Smooth muscle cell (in vitro differentiated cells): ENCODE measurements around the gene C1orf35. TPM values are rescaled to one million over a fixed set of nuclear protein-coding genes. Genes with fewer than 3 reads are reported as not detected.

ENCODE experiments used
- DNase-seq: peaks from one replicate; lab custom pipeline; 2025; ENCODE audit not compliant: unreplicated experiment; lab: John Stamatoyannopoulos, UW
- H2AFZ ChIP-seq: fragments of 200-600 bp; sonication (generic); 2 replicates; pipeline ENCODE4 v1.6.0; 2016; ENCODE audit warnings: antibody characterized with exemption, low read depth, mild to moderate bottlenecking
- H3F3A ChIP-seq: fragments of 200-600 bp; sonication (generic); 2 replicates; pipeline ENCODE4 v1.6.0; 2017; ENCODE audit warnings: antibody characterized with exemption, low read depth
- H3K27ac ChIP-seq: fragments of 200-600 bp; sonication (generic); 2 replicates; pipeline ENCODE4 v1.5.1; 2016; ENCODE audit warnings: low read depth, mild to moderate bottlenecking
- H3K27me3 ChIP-seq: fragments of 200-600 bp; sonication (generic); 2 replicates; pipeline ENCODE4 v1.6.1; 2016; ENCODE audit warnings: low read depth, mild to moderate bottlenecking
- H3K36me3 ChIP-seq: fragments of 200-600 bp; sonication (generic); 2 replicates; pipeline ENCODE4 v1.5.1; 2016; ENCODE audit warnings: low read depth
- H3K4me1 ChIP-seq: fragments of 200-600 bp; sonication (generic); 2 replicates; pipeline ENCODE4 v1.5.1; 2016; ENCODE audit warnings: low read depth
- H3K4me2 ChIP-seq: fragments of 200-600 bp; sonication (generic); 2 replicates; pipeline ENCODE4 v1.6.0; 2016; ENCODE audit warnings: mild to moderate bottlenecking
- H3K4me3 ChIP-seq: fragments of 200-600 bp; sonication (generic); 2 replicates; pipeline ENCODE4 v1.5.1; 2016; ENCODE audit warnings: mild to moderate bottlenecking
- H3K79me2 ChIP-seq: fragments of 200-600 bp; sonication (generic); 2 replicates; pipeline ENCODE4 v1.6.0; 2016; ENCODE audit warnings: low read depth, mild to moderate bottlenecking
- H3K9ac ChIP-seq: fragments of 200-600 bp; sonication (generic); 2 replicates; pipeline ENCODE4 v1.6.0; 2016; ENCODE audit warnings: low read depth
- H3K9me3 ChIP-seq: fragments of 200-600 bp; sonication (generic); replicated peaks from 2 replicates; pipeline ENCODE4 v1.5.1; 2016; ENCODE audit warnings: low read depth
- H4K20me1 ChIP-seq: fragments of 200-600 bp; sonication (generic); 2 replicates; pipeline ENCODE4 v1.6.0; 2016; ENCODE audit warnings: low read depth
- CTCF ChIP-seq: fragments of 200-600 bp; sonication (generic); IDR thresholded peaks from 2 replicates; pipeline ENCODE4 v1.5.1; 2017; ENCODE audit warnings: borderline replicate concordance, mild to moderate bottlenecking, antibody characterized with exemption; ENCODE audit not compliant: insufficient read depth, poor library complexity, severe bottlenecking
- WGBS: methylation state at CpG from one replicate; pipeline ENCODE4 v1.1.7; 2016; ENCODE audit warnings: low lambda C conversion rate; 5-methylcytosine and 5-hydroxymethylcytosine counted together
- polyA plus RNA-seq: library from polyadenylated mRNA; unstranded; fragments of >200 nt; fragmentation: Nextera tagmentation; extraction: Ambion mirVana; gene quantifications from 2 replicates; pipeline ENCODE4 v1.2.1, GENCODE V29; 2016
- total RNA-seq: library from RNA; depleted of rRNA; stranded (reverse); fragments of >200 nt; gene quantifications from 2 replicates; pipeline ENCODE4 v1.2.3, GENCODE V29; 2014

Gene C1orf35
- total and polyA plus RNA-seq, 2 experiments from 2014 or later, result 7.6 to 18.7 TPM

GRCh38 chr1:228151180-228151925 is 48.2 kb upstream of the C1orf35 start:
- Histone ChIP-seq H2AFZ (no peak overlapping the region), H3K27ac (no peak overlapping the region), H3K27me3 (no peaks in the 10 kb centered on the region), H3K4me1 (peaks cover 8% of the 10 kb centered on the region), H3K4me3 (no peak overlapping the region), H4K20me1 (peaks cover 45% of the 10 kb centered on the region), H3K79me2 (no peaks in the 10 kb centered on the region), H3F3A (no peaks in the 10 kb centered on the region), H3K4me2 (no peak overlapping the region), H3K36me3 (no peaks in the 10 kb centered on the region), H3K9me3 (no peaks in the 10 kb centered on the region), H3K9ac (no peak overlapping the region)
- 93% methylated on average over 12 of the region's 12 CpGs for WGBS
- no peak for DNase-seq
- no peak for TF ChIP-seq CTCF

- Histone ChIP-seq H4K20me1 (peaks cover 52% of the 10 kb centered on the region), H3K27me3 (no peaks in the 10 kb centered on the region), H3K27ac (no peak overlapping the region), H3K4me2 (no peak overlapping the region), H2AFZ (no peak overlapping the region), H3K9me3 (no peaks in the 10 kb centered on the region), H3K36me3 (no peaks in the 10 kb centered on the region), H3K4me3 (no peak overlapping the region), H3K4me1 (peaks cover 8% of the 10 kb centered on the region), H3K79me2 (peaks cover 3% of the 10 kb centered on the region), H3F3A (no peaks in the 10 kb centered on the region), H3K9ac (no peak overlapping the region)
- no peak for DNase-seq
- TF ChIP-seq CTCF, result no peak
- WGBS, result 87% methylated on average over 17 of the region's 17 CpGs
Observed at GRCh38 chr1:228150461-228151179, 47.5 kb upstream of the C1orf35 start.

GRCh38 chr1:228150120-228150460 is 47.0 kb upstream of the C1orf35 start:
- Histone ChIP-seq H3F3A (no peaks in the 10 kb centered on the region), H3K27ac (no peak overlapping the region), H3K9ac (no peak overlapping the region), H4K20me1 (peaks cover 57% of the 10 kb centered on the region), H3K27me3 (no peaks in the 10 kb centered on the region), H2AFZ (no peak overlapping the region), H3K4me1 (peaks cover 8% of the 10 kb centered on the region), H3K36me3 (no peaks in the 10 kb centered on the region), H3K9me3 (no peaks in the 10 kb centered on the region), H3K4me3 (no peak overlapping the region), H3K79me2 (peaks cover 8% of the 10 kb centered on the region), H3K4me2 (no peak overlapping the region)
- no peak for DNase-seq
- TF ChIP-seq CTCF, result no peak
- 97% methylated on average over 6 of the region's 7 CpGs for WGBS
